ENCODE data around the gene RET.

DNA sequence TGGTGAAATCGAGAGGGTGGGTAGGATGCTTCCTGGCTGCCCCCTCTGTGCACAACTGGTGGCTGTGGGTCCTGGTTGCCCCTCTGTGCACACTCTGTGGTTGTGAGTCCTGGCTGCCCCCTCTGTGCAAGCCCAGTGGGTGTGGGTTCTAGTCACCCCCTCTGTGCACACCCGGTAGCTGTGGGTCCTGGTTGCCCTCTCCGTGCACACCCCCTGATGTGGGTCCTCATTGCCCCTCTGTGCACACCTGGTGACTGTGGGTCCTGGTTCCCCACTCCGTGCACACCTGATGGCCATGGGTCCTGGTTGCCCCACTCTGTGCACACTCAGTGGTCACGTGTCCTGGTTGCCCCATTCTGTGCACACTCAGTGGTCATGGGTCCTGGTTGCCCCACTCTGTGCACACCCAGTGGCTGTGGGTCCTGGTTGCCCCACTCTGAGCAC, 20.3 kb upstream of the RET start:
- TF ChIP-seq, protein P1, sequence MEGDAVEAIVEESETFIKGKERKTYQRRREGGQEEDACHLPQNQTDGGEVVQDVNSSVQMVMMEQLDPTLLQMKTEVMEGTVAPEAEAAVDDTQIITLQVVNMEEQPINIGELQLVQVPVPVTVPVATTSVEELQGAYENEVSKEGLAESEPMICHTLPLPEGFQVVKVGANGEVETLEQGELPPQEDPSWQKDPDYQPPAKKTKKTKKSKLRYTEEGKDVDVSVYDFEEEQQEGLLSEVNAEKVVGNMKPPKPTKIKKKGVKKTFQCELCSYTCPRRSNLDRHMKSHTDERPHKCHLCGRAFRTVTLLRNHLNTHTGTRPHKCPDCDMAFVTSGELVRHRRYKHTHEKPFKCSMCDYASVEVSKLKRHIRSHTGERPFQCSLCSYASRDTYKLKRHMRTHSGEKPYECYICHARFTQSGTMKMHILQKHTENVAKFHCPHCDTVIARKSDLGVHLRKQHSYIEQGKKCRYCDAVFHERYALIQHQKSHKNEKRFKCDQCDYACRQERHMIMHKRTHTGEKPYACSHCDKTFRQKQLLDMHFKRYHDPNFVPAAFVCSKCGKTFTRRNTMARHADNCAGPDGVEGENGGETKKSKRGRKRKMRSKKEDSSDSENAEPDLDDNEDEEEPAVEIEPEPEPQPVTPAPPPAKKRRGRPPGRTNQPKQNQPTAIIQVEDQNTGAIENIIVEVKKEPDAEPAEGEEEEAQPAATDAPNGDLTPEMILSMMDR (IDR thresholded peaks at IDR 0.05), result no peak
- TF ChIP-seq POLR2A (IDR thresholded peaks at IDR 0.05), result no peak

All from thyroid gland (tissue), 4 donors.